H1 (cell line): ENCODE measurements around the gene SLC4A1AP. TPM values are rescaled to one million over a fixed set of nuclear protein-coding genes. Genes with fewer than 3 reads are reported as not detected.

Experiments
- CTBP2 ChIP-seq: IDR thresholded peaks from 2 replicates; pipeline ENCODE4 v1.7.0; 2011; ENCODE audit warnings: borderline replicate concordance, mild to moderate bottlenecking, moderate library complexity, mixed read lengths, low read length; ENCODE audit not compliant: insufficient read depth, insufficient read length
- GTF2F1 ChIP-seq: IDR thresholded peaks from 2 replicates; pipeline ENCODE4 v1.6.1; 2012; ENCODE audit warnings: low read depth, low read length, improper control_type of control experiment, borderline replicate concordance
- RBBP5 ChIP-seq: IDR thresholded peaks from 2 replicates; pipeline ENCODE4 v1.7.1; 2012; ENCODE audit warnings: low read depth, mild to moderate bottlenecking, inconsistent platforms, low read length, moderate library complexity, borderline replicate concordance
- RFX5 ChIP-seq: IDR thresholded peaks from 2 replicates; pipeline ENCODE4 v1.6.1; 2011; ENCODE audit warnings: low read depth, low read length, improper control_type of control experiment, borderline replicate concordance
- SAP30 ChIP-seq: fragments of 300-600 bp; sonication (generic); IDR thresholded peaks from 2 replicates; pipeline ENCODE4 v1.7.1; 2012; ENCODE audit warnings: low read length, moderate library complexity, mild to moderate bottlenecking, inconsistent platforms; ENCODE audit not compliant: insufficient read depth, insufficient replicate concordance
- polyA plus RNA-seq, 7 experiments: library from polyadenylated mRNA; depleted of rRNA in 3 of 7; stranded (reverse) in 5 of 7; unstranded in 2 of 7; fragments of >200 nt in 5 of 7; fragments of 200-250 nt in 2 of 7; gene quantifications; 1 replicate in 5 of 7; 2 replicates in 1 of 7; 4 replicates in 1 of 7; pipeline versions ENCODE4 v1.2.1 to v1.2.3, GENCODE V29; 2011 to 2013; ENCODE audit warnings: missing spikeins in 2 of 7, mixed read lengths in 2 of 7
- total RNA-seq: library from RNA; stranded (reverse); fragmentation: NEBNext Ultra II Directional; extraction: Animal tissue kit (Norgen Biotek cat#: 25700); gene quantifications from 2 replicates; pipeline ENCODE4 v1.2.1, GENCODE V29; 2021
- TF ChIP-seq, protein P1 (sequence below): fragments of 300-600 bp; sonication (generic); IDR thresholded peaks from 2 replicates; pipeline ENCODE4 v1.7.1; 2012; ENCODE audit warnings: low read length, moderate library complexity, mild to moderate bottlenecking, inconsistent platforms; ENCODE audit not compliant: insufficient replicate concordance

SLC4A1AP gene
- total and polyA plus RNA-seq, 2 of the 8 experiments (the other 6 are each of a cell fraction or from before 2014, with no cell fraction given): 8.1 to 18.4 TPM

DNA sequence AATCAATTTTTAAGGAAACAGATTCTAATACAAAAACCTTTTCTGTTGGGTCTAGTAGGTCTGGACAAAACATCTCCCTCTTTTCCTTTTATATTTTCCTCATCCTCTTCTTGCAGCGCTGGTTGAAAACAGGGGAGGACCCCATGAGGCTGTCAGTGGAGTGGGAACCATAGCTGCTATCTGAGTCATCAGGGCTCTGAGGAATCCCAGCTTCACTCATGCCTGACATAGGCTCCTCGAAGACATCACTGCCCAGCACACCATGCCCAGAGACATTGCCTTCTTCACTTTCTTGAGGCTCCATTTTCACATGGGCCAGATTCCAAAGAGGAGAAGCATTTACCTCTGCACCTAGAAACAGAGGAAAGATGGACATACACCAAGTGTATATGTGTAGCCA is 10.3 kb upstream of the SLC4A1AP start (continued):
- TF ChIP-seq, protein P1, sequence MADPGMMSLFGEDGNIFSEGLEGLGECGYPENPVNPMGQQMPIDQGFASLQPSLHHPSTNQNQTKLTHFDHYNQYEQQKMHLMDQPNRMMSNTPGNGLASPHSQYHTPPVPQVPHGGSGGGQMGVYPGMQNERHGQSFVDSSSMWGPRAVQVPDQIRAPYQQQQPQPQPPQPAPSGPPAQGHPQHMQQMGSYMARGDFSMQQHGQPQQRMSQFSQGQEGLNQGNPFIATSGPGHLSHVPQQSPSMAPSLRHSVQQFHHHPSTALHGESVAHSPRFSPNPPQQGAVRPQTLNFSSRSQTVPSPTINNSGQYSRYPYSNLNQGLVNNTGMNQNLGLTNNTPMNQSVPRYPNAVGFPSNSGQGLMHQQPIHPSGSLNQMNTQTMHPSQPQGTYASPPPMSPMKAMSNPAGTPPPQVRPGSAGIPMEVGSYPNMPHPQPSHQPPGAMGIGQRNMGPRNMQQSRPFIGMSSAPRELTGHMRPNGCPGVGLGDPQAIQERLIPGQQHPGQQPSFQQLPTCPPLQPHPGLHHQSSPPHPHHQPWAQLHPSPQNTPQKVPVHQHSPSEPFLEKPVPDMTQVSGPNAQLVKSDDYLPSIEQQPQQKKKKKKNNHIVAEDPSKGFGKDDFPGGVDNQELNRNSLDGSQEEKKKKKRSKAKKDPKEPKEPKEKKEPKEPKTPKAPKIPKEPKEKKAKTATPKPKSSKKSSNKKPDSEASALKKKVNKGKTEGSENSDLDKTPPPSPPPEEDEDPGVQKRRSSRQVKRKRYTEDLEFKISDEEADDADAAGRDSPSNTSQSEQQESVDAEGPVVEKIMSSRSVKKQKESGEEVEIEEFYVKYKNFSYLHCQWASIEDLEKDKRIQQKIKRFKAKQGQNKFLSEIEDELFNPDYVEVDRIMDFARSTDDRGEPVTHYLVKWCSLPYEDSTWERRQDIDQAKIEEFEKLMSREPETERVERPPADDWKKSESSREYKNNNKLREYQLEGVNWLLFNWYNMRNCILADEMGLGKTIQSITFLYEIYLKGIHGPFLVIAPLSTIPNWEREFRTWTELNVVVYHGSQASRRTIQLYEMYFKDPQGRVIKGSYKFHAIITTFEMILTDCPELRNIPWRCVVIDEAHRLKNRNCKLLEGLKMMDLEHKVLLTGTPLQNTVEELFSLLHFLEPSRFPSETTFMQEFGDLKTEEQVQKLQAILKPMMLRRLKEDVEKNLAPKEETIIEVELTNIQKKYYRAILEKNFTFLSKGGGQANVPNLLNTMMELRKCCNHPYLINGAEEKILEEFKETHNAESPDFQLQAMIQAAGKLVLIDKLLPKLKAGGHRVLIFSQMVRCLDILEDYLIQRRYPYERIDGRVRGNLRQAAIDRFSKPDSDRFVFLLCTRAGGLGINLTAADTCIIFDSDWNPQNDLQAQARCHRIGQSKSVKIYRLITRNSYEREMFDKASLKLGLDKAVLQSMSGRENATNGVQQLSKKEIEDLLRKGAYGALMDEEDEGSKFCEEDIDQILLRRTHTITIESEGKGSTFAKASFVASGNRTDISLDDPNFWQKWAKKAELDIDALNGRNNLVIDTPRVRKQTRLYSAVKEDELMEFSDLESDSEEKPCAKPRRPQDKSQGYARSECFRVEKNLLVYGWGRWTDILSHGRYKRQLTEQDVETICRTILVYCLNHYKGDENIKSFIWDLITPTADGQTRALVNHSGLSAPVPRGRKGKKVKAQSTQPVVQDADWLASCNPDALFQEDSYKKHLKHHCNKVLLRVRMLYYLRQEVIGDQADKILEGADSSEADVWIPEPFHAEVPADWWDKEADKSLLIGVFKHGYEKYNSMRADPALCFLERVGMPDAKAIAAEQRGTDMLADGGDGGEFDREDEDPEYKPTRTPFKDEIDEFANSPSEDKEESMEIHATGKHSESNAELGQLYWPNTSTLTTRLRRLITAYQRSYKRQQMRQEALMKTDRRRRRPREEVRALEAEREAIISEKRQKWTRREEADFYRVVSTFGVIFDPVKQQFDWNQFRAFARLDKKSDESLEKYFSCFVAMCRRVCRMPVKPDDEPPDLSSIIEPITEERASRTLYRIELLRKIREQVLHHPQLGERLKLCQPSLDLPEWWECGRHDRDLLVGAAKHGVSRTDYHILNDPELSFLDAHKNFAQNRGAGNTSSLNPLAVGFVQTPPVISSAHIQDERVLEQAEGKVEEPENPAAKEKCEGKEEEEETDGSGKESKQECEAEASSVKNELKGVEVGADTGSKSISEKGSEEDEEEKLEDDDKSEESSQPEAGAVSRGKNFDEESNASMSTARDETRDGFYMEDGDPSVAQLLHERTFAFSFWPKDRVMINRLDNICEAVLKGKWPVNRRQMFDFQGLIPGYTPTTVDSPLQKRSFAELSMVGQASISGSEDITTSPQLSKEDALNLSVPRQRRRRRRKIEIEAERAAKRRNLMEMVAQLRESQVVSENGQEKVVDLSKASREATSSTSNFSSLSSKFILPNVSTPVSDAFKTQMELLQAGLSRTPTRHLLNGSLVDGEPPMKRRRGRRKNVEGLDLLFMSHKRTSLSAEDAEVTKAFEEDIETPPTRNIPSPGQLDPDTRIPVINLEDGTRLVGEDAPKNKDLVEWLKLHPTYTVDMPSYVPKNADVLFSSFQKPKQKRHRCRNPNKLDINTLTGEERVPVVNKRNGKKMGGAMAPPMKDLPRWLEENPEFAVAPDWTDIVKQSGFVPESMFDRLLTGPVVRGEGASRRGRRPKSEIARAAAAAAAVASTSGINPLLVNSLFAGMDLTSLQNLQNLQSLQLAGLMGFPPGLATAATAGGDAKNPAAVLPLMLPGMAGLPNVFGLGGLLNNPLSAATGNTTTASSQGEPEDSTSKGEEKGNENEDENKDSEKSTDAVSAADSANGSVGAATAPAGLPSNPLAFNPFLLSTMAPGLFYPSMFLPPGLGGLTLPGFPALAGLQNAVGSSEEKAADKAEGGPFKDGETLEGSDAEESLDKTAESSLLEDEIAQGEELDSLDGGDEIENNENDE: no peak
- no peak for TF ChIP-seq RBBP5
- TF ChIP-seq RFX5: no peak
- TF ChIP-seq GTF2F1: no peak
- TF ChIP-seq CTBP2: no peak
- TF ChIP-seq SAP30: no peak
